Measurements from ENCODE around the gene PSMG1.
A peak's percentile ranks its signal among the peaks of the same experiment; 100 is the strongest.
"Not testable (repeated sequence)": the region's sequence is repeated elsewhere in the genome, so short reads cannot be mapped to it uniquely, and the experiment has no call there.

The PSMG1 gene

DNA sequence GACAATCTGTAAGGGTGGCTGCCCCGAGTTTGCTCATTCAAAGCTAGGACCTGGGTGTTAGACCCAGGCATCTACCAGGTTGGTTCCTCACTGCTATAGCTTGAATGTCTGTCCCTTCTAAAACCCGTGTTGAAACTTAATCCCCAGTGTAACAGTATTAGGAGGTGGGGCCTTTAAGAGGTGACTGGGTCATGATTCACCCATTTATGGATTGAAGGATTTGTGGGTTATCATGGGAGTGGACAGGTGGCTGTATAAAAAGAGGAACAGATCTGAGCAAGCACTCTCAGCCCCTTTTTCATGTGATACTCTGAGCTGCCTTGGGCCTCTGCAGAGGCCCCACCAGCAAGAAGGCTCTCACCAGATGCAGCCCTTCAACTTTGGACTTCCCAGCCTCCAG lies 29.4 kb downstream of the PSMG1 start:
- no peak for DNase-seq

DNA sequence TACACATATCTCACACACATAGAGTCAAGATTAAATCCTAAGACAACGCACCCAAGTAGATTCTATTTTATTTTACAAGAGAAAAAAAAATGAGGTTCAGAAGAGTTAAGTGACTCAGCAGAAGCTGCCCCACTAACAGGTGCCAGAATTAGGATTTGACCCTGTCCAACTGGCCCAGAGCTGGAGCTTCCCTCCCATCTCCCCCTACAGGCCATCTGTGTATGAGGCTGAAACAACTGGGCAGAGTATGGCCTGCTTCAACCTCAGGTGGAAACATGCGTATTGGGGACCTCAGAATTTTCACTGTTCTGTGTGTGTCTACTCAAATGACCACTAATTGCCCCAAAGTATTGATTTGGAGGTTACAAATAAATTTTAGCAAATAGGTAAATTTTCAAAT lies 29.9 kb downstream of the PSMG1 start:
- DNase-seq: no peak

DNA sequence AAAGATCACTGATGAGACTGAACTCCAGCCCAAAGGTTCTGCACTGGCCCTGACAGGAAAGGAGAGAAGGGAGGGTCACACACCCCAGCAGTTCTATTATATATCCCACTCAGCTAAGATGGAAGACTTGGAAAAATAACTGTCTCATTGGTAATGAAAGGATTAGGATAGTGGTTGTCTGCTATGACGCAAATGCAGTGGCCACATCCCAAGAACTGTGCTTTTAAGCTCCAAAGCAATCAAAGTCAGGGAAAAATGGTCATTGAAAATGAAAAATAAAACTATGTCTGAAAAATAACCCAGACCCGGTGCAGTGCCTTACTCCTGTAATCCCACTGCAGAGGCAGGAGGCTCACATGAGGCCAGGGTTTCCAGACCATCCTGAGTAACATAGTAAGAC lies 31.0 kb downstream of the PSMG1 start:
- no peak for DNase-seq

DNA sequence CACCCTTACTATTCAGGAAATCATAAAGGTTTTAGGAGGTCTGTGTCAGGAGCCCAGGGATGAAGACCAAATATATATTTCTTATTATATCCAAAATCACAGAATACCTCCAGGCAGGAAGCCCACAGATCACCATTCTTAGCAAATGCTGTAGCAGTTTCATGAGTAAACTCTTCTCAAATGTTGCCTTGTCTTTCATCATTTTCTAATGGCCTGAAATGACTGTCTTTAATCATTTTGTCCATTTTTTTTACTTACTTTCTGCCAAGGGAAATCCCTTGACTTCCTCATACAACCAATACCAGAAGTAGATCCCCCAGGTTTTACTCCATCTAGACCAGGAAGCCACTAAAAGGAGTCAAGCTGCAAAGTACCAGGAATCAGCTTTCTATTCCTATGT lies 32.4 kb downstream of the PSMG1 start:
- no peak for DNase-seq

DNA sequence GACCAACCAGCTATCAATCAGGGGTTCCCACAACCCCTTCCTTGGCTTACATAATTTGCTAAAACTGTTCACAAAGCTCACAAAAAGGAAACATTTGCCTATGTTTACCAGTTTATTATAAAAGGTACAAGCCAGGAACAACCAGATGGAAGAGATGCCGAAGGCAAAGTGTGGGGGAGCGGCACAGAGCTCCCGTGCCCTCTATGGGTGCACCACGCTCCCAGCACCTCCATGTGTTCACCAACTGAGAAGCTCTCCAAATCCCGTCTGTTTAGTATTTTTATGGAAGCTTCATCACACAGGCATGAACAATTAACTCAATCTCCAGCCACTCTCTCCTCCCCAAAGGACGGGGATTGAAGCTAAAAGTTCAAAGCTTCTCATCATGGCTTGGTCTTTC lies 32.9 kb downstream of the PSMG1 start:
- DNase-seq: no peak

DNA sequence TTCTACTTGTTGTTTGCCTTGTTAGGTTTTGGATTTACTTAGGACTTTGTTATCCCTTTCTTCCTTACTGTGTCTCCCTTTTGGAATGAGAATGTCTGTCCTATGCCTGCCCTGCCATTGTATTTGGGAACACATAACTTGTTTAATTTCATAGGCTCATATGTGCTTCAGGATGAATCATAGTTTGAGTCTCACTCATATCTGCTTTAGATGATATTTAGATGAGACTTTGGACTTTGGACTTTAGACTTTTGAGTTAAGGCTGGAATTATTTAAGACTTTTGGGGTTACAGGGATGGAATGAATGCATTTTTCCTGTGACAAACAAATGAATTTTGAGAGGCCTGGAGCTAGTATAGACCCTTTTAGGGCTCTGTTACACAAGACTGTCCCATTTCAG lies 33.4 kb downstream of the PSMG1 start:
- DNase-seq: no peak

DNA sequence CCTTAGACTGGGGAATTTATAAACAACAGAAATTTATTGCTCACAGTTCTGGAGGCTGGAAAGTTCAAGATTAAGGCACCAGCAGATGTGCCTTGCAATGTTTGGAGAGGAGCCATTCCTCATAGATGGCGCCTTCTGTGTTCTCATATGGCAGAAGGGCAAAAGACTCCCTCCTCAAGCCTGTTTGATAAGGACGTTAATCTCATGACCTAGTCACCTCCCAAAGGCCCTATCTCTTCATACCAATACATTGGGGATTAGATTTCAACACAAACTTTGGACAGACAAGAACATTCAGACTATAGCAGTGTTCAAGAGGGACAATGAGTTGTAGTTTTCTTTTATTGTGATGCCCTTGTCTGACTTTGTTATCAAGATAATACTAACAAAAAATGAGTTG lies 34.3 kb downstream of the PSMG1 start:
- DNase-seq: no peak

DNA sequence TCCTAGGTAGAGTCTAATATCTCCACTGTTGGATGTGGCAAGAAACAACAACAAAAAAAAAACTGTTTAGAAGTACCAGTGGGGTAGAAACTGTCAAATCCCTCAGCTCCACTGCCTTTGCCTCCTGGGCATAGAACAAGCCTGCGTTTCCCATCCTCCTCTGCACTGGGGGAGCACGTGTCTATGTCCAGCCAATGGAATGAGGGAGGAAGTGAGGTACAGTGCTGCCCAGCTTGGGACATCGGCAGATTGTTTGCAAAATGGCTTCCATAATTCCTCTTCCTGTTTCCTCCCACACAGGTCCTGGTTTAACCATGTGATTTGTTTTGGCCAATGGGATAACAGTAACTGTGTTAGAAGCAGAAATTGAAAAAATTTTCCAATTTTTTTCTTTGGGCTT lies 39.1 kb downstream of the PSMG1 start:
- DNase-seq: no peak

DNA sequence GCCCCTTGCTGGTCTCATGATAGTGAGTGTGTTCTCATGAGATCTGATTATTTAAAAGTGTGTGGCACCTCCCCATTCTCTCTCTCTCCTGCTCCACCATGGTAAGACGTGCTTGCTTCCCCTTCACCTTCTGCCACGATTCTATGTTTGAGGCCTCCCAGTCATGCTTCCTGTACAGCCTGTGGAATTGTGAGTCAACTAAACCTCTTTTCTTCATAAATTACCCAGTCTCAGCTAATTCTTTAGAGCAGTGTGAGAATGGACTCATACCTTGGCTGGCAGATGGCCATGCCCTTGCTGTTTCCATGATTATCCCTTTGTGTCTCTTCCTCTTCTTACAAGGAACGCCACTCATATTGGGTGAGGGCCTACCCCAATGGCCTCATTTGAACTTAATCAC lies 40.3 kb downstream of the PSMG1 start:
- no peak for DNase-seq

DNA sequence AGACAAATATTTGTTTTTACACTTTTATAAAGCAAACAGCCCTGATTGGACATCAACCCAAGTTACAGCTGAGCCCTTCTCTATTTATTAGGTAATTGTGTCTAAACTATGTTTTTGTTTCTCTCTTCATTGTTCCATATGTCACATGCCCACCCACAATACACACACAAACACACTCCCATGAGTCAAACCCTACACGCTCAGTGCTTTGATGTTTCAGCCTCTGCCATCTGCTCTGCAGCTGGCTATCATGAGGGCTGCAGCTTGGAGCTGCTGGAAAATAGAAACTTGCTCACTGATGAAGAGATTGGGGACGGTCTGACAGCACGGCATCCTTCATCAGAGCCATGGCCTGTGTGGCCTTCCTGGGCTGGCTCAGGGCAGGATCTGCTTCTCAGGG lies 41.7 kb downstream of the PSMG1 start:
- DNase-seq: no peak

DNA sequence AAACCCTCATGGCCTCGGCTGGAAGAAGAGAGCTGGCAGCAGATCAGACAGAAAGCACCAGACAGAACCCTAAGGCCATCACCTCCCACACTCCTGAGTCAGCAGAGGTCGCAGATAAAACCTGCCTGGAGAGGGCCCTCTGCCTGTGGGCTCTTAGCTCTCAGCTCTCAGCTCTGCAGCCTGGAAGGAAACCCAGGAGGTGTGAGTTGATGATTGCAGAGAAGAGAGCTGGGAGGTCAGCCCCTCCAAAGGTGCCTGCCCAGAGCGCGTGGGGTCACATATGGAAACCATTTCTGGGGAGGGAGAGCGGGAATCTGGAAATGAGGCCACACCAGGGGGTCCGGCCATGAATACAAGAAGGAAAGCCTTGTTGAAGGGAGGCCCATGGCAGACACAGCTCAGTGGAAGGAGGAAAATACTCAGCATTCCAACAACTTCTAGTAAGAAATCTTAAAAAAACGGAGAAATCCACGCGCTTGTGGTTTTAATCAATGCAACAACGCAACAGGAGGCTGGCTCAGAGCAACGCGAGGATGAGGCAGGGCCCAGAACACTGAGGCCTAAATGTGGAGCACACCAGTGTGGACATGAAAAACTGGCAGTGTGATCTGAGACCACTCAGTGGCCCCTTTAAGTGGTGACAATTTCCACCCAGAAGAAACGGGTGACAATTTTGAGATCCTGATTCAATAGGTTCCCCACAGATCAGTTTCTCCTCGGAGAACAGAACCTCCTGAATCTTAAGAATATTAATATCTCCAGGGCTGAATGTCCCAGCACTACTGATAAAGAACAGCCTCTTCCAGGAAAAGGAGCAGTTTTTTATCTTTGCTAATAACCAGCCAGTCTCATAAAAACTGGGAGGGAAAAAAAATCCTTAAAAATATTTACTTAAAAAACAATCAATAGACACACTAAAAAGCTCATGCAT lies 45.7 kb downstream of the PSMG1 start:
- no peak for DNase-seq

DNA sequence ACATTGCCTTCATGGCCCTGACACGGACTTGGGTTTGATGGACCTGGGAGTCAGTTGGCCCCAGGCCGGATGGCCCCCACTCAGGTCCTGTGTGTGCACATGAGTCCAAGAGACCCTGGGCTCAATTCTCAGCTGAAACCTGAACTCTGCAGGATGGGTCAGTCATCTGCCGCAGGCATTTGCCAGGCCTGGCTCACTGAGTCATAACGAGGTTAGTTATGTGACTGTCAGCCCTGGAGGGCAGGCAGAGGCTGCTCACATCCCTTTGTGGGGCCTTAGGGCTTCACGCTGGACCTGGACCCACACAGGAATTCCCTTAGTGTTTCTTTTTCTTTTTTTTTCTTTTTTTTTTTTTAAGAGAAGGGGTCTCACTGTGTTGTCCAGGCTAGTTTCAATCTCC lies 46.5 kb downstream of the PSMG1 start:
- DNase-seq: no peak

DNA sequence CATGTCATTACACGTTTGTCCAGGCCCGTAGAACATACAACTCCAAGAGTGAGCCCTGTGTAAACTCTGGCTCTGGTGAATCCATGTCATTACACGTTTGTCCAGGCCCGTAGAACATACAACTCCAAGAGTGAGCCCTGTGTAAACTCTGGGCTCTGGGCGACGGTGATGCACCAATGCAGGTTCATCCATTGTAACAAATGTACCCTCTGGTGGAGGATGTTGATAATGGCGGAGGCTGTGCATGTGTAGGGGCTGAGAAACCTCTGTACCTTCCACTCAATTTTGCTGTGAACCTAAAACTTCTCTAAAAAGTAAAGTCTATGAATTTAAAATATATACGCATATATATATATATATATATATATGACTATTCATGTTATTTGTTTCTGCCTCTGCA lies 47.1 kb downstream of the PSMG1 start:
- DNase-seq: not testable (repeated sequence)

DNA sequence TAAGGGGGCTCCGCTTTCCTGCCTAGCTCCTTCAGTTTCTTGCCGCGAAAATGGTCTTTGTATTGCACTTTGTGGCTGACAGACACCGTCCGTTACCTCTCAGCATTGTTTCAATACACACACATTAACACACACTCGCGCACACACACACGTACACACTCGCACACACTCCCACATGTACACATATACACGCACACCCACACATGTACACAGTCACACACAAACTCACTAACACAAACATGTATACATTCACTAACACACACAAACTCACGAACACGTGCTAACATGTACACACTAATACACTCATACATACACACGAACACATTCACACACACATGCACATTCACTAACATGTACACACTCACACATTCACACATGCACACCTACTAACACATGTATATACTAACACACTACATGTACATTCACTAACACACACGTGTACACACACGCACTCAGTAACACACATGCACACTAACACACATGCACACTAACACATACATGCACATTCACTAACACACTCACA lies 48.9 kb downstream of the PSMG1 start:
- no peak for DNase-seq

DNA sequence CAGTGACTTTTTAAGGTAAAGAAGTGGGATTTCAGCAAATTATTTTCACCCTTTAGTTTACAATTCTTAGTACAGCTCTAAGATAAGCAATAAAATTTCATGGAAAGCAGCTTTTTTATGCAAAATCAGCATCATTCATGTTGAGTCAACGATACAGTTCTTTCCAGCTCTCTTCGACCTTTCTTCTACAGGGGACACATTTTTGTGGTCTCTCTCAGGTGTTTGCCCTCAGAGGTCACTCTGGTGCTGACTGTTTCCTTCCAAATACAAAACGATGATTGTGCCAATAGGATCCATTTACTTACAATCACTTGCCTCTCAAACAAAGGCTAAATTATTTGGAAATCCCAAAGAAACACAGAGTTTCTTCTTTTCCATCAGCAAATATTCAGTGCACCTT lies 51.0 kb downstream of the PSMG1 start:
- no peak for DNase-seq

DNA sequence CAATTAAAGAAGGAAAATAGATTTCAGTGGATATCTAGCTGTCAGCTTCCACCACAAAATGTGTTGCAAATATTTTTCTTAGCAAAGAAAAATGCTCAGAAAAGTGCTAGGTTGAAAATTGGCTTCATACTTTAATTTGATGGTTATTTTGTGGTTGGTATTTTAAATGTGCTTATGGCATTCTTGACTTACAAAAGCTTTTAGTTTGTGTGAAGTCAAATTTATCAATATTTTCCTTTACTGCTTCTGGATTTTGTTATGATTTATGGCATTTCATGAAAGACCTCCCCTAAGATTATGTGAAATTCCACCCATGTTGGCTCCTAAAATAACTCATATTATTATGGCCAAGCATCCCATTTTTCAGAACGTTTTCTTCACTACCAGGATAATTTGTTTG lies 51.5 kb downstream of the PSMG1 start:
- no peak for DNase-seq

DNA sequence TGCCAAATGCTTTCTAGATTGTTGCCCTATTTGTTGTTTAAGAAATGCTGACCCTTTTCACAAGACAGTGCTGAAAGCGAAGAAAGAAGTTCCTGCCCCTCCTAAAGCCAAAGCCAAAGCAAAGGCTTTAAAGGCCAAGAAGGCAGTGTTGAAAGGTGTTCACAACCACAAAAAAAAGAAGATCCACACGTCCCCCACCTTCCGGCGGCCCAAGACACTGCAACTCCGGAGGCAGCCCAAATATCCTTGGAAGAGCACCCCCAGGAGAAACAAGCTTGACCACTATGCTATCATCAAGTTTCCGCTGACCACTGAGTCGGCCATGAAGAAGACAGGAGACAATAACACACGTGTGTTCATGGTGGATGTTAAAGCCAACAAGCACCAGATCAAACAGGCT lies 55.7 kb downstream of the PSMG1 start:
- no peak for DNase-seq

DNA sequence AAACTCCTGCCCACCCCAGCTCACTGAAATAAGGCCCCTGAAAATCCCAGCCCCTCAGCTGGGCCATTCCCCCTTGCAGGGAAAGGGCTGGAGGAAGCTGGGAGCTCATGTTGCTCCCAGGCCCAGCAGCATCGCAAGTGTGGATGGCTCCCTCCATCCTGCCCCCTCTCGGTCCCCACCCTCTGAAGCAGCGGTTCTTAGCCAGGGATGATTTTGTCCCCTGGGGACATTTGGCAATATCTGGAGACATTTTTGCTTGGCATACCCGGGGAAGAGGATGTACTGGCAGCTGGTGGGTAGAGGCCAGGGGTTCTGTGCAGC lies 56.8 kb downstream of the PSMG1 start:
- no peak for DNase-seq

DNA sequence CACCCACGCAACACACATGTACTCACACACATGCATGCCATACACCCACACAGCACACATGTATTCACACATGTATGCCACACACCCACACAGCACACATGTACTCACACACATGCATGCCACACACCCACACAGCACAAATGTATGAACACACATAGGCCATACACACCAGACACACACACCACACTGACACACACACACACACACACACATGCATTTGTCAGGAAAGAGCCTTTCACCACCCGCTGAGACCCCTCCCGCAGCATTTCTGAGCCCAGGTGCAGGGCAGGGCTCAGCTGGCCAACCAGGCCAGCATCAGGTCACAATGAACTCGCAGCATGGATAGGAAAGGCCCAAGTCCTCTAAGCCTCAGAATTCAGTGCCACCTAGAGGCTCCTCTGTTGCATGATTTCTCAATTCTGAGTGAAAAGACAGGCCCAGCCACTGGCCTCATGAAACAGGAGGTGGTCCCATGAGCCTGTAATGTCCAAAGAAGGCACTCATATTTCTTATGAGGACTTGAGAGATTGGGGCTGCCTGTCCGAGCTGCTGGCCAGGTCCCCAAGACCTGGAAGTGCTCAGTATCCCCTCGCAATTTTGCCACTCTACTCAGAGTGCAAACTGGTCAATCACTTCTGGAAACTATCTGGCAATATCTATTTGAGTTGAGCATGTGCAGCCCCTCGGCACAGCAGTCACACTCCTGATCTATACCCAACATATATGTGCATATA lies 57.3 kb downstream of the PSMG1 start:
- peak; percentile 39 for DNase-seq

Data from midbrain (tissue), 1 donor.